SK-N-MC (cell line): ENCODE data around the gene NRN1L.
A peak's percentile ranks its signal among the peaks of the same experiment; 100 is the strongest.

Experiments used
- DNase-seq: peaks from one replicate; pipeline ENCODE4 v3.0.0-alpha.2; 2011; ENCODE audit warnings: low read depth, low spot score
- H3K27ac ChIP-seq: fragments of 200-600 bp; sonication (generic); 2 replicates; pipeline ENCODE4 v1.5.1; 2016; ENCODE audit warnings: mixed run types
- H3K36me3 ChIP-seq: fragments of 200-600 bp; sonication (generic); 2 replicates; pipeline ENCODE4 v1.6.1; 2017; ENCODE audit warnings: antibody characterized with exemption, low read length, mixed read lengths; ENCODE audit not compliant: insufficient read depth
- H3K4me3 ChIP-seq: fragments of 200-600 bp; sonication (generic); 2 replicates; pipeline ENCODE4 v1.5.1; 2016
- H3K9ac ChIP-seq: fragments of 200-600 bp; sonication (generic); 2 replicates; pipeline ENCODE4 v1.8.0; 2017; ENCODE audit warnings: mixed run types, mixed read lengths; ENCODE audit not compliant: insufficient read length
- H3K9me3 ChIP-seq: fragments of 200-600 bp; sonication (generic); 2 replicates; pipeline ENCODE4 v1.6.1; 2017; ENCODE audit warnings: low read depth, mild to moderate bottlenecking, antibody characterized with exemption, low read length, moderate library complexity, mixed read lengths
- EZH2 ChIP-seq: fragments of 200-600 bp; sonication (generic); IDR thresholded peaks from one replicate; pipeline ENCODE4 v1.6.1; 2017; ENCODE audit warnings: antibody characterized with exemption
- FOXP2 ChIP-seq: optimal IDR thresholded peaks from 2 replicates; pipeline ENCODE3; 2011; ENCODE audit warnings: mild to moderate bottlenecking, moderate library complexity; ENCODE audit not compliant: insufficient read depth; ENCODE audit errors: extremely low read length, control extremely low read depth
- POLR2AphosphoS5 ChIP-seq: IDR thresholded peaks from 2 replicates; pipeline ENCODE4 v1.6.1; 2012; ENCODE audit warnings: mild to moderate bottlenecking, low read depth, low read length, borderline replicate concordance

Gene NRN1L

DNA sequence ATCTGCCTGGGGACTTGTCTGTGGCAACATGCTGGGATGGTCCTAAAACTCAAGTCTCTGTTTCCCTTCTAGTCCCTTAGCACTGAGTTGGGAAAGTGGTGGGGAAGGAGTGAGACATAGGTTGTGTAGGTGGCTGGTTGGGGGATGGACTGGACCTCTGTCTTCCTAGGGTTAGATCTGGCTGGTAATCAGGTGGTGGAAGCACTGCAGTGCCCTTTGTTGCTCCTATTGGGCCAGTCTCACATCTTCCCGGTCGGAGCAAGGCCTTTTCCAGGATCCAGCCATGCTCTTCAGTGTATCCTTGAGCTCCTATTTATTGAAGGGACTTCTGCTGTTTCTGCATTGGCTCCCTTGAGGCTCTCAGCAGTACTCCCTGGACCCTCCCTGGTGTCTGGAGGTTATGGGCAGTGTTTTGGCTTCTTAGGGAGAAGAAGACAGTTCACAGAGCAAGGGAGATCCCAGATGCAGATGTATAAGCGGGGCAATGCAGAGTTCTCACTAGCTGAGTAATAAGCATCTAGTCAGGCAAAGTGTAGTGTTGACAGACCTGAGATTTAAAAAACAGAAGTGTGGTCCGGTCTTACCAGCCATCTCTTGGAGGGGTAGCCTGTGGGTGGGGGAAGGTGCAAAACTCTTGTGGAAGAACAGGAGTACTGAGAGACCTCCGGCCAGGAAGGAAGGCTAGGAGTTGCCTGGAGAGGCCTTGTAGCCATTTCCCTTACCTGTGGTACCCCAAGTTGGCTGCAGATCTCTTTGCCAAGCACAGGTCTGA, 39.2 kb upstream of the NRN1L start:
- Histone ChIP-seq H3K27ac (peak overlapping the region; percentile 92), H3K9me3 (no peaks in the 10 kb centered on the region), H3K9ac (peak overlapping the region; percentile 86), H3K36me3 (peaks cover 6% of the 10 kb centered on the region; the same call in 1 of the 2 replicates), H3K4me3 (peak overlapping the region; percentile 83)
- DNase-seq = no peak
- no peak for TF ChIP-seq EZH2
- no peak for TF ChIP-seq FOXP2
- TF ChIP-seq POLR2AphosphoS5 = no peak

- H3K27ac ChIP-seq = peak overlapping the region; percentile 92
- H3K36me3 ChIP-seq = peaks cover 6% of the 10 kb centered on the region; the same call in 1 of the 2 replicates
- DNase-seq = no peak
- peak overlapping the region; percentile 83 for H3K4me3 ChIP-seq
- TF ChIP-seq FOXP2 (no peak), POLR2AphosphoS5 (no peak), EZH2 (no peak)
- peak overlapping the region; percentile 86 for H3K9ac ChIP-seq
- no peaks in the 10 kb centered on the region for H3K9me3 ChIP-seq
Measured at GRCh38 chr16:67846063-67846319, 38.7 kb upstream of the NRN1L start.

GRCh38 chr16:67846320-67847063, 38.2 kb upstream of the NRN1L start, which contains the start of gene NUTF2:
Gene NUTF2 (plus strand): TSS chr16:67846933. CDS start chr16:67865131, 18,198 bp downstream.
- TF ChIP-seq EZH2 (no peak), POLR2AphosphoS5 (peak; percentile 53; the same call in 1 of the 2 replicates), FOXP2 (peak; percentile 59)
- H3K9ac ChIP-seq = peak within 1 kb of the TSS; percentile 86
- H3K9me3 ChIP-seq = no peaks in the 10 kb centered on the region
- peak; percentile 47 for DNase-seq
- H3K36me3 ChIP-seq = peaks cover 6% of the 10 kb centered on the region; the same call in 1 of the 2 replicates
- H3K27ac ChIP-seq = peak within 1 kb of the TSS; percentile 92
- H3K4me3 ChIP-seq = peak within 1 kb of the TSS; percentile 83

DNA sequence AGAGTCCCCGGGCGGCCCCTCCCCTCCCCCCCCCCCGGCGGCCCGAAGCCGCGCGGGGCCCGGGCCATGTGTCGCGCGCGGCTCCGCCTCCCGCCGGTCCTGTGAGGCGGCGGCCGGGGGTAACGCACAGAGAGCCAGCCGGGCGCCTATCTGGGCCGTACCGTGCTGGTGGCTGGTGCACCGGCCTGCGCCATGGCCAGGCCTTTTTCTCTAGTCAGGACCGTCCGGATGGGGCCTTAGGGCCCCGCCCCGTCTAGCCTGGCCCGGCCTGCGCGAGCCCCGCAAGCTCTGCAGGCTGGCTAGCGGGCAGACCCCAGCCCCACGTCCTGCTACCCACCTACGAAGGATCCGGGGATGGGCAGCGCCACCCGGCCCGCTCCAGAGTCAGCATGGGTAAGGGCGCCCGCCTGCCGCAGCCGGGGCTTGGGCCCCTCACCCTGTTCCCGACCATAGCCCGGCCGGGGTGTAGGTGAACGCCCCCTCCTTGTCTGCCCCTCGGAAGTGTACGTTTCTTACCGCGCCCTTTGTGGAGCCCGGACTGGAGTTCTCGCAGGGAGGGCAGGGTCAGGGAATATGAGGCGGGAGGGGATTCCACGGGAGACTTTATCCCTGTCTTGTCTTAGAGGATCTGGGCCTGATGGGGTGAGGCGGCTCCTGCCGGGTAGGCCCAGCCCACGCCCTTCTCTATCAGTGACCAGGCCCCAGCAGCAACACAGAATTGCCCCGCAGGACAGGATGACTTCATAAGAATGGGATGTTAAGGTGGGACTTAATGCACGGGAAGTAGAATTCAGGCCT, 37.4 kb upstream of the NRN1L start, which contains the start of gene CENPT:
Gene CENPT, minus strand, starts transcription at position 630 of the 798 bp plus-strand sequence. CDS start 13,834 bp downstream, outside the sequence.
- peak within 1 kb of the TSS; percentile 92 for H3K27ac ChIP-seq
- DNase-seq = no peak
- H3K4me3 ChIP-seq = peak within 1 kb of the TSS; percentile 83
- no peaks in the 10 kb centered on the region for H3K9me3 ChIP-seq
- TF ChIP-seq EZH2 = no peak
- no peak for TF ChIP-seq POLR2AphosphoS5
- TF ChIP-seq FOXP2 = no peak
- peaks cover 6% of the 10 kb centered on the region; the same call in 1 of the 2 replicates for H3K36me3 ChIP-seq
- H3K9ac ChIP-seq = peak within 1 kb of the TSS; percentile 86

DNA sequence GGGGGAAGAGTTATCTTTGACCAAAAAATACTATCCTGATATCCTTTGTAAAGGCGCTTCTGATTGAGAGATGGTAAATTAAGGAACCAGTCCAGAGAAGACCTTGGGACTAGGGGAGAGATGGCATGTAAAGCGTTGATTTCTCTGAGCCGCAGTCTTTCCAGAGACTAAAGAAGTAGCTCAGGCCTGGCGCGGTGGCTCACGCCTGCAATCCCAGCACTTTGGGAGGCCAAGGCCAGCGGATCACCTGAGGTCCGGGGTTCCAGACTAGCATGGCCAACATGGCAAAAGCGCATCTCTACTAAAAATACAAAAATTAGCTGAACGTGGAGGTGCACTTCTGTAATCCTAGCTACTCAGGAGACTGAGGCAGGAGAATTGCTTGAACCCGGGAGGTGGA, 36.6 kb upstream of the NRN1L start:
- TF ChIP-seq FOXP2 (no peak), POLR2AphosphoS5 (no peak)
- Histone ChIP-seq H3K4me3 (peak overlapping the region; percentile 83), H3K27ac (no peak overlapping the region)

DNA sequence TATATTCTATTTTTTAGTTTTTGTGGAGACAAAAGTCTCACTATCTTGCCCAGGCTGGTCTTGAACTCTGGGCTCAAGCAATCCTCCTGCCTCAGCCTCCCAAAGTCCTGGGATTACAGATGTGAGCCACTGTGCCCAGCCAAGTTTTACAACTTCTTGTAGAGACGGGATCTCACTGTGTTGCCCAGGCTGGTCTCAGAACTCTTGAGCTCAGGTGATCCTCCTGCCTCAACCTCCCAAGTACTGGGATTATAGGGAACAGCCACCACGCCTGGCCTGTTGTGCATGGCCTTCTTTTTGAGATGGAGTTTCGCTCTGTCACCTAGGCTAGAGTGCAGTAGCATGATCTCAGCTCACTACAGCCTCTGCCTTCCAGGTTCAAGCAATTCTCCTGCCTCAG, 31.0 kb upstream of the NRN1L start:
- no peak for DNase-seq
- Histone ChIP-seq H3K27ac (no peak overlapping the region), H3K9me3 (no peaks in the 10 kb centered on the region), H3K36me3 (peaks cover 6% of the 10 kb centered on the region; the same call in 1 of the 2 replicates), H3K4me3 (no peak overlapping the region), H3K9ac (no peak overlapping the region)
- TF ChIP-seq EZH2 (no peak), FOXP2 (no peak), POLR2AphosphoS5 (no peak)

More for the DNA sequence above, 36.6 kb upstream of the NRN1L start:
- Histone ChIP-seq H3K9me3 (no peaks in the 10 kb centered on the region), H3K9ac (peak overlapping the region; percentile 86), H3K36me3 (peaks cover 6% of the 10 kb centered on the region; the same call in 1 of the 2 replicates)
- no peak for DNase-seq

DNA sequence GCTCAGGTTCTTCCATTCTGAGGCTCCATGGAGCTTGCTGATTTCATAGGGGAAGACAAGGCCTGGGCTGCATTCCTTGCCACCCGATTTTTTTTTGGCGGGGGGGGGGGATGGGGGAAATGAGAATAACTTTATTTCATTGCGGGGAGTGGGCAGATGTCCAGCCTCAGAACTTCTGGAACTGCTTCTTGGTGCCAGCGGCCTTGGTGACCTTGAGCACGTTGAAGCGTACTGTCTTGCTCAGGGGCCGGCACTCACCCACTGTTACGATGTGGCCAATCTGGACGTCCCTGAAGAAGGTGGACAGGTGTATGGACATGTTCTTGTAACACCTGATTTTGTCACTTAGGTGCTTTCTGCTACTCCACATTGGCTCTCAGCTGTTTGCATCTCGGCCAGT, 28.9 kb upstream of the NRN1L start:
- Histone ChIP-seq H3K36me3 (no peaks in the 10 kb centered on the region; the same call in 1 of the 2 replicates), H3K9me3 (no peaks in the 10 kb centered on the region), H3K9ac (no peak overlapping the region), H3K27ac (no peak overlapping the region), H3K4me3 (no peak overlapping the region)
- no peak for DNase-seq
- TF ChIP-seq EZH2 (no peak), POLR2AphosphoS5 (no peak), FOXP2 (no peak)
